Endothelial cell (in vitro differentiated cells): Measurements from ENCODE around the gene NELFA. TPM values are rescaled to one million over a fixed set of nuclear protein-coding genes. Genes with fewer than 3 reads are reported as not detected.

Experiments used
- DNase-seq: peaks from one replicate; pipeline ENCODE4 v3.0.0; 2021; ENCODE audit warnings: low spot score
- H3K27ac Mint-ChIP-seq: one replicate; pipeline ENCODE4 v1.8.0; 2021; ENCODE audit warnings: mixed read lengths, inconsistent platforms; ENCODE audit not compliant: unreplicated experiment
- H3K27me3 Mint-ChIP-seq: one replicate; pipeline ENCODE4 v1.8.0; 2021; ENCODE audit warnings: mild to moderate bottlenecking, moderate library complexity, mixed read lengths, inconsistent platforms; ENCODE audit not compliant: unreplicated experiment
- H3K36me3 Mint-ChIP-seq: one replicate; pipeline ENCODE4 v1.8.0; 2021; ENCODE audit warnings: mild to moderate bottlenecking, low read depth, mixed read lengths, inconsistent platforms; ENCODE audit not compliant: unreplicated experiment
- H3K4me1 Mint-ChIP-seq: one replicate; pipeline ENCODE4 v1.8.0; 2021; ENCODE audit warnings: mild to moderate bottlenecking, mixed read lengths, inconsistent platforms; ENCODE audit not compliant: unreplicated experiment
- H3K4me3 Mint-ChIP-seq: one replicate; pipeline ENCODE4 v1.8.0; 2021; ENCODE audit warnings: mild to moderate bottlenecking, mixed read lengths, inconsistent platforms; ENCODE audit not compliant: unreplicated experiment
- H3K9me3 Mint-ChIP-seq: one replicate; pipeline ENCODE4 v1.8.0; 2021; ENCODE audit warnings: mixed read lengths, inconsistent platforms; ENCODE audit not compliant: unreplicated experiment
- CTCF ChIP-seq: fragments of 200-600 bp; sonication (generic); IDR thresholded peaks from one replicate; pipeline ENCODE4 v1.5.0; 2021; ENCODE audit warnings: antibody characterized with exemption; ENCODE audit not compliant: unreplicated experiment
- total RNA-seq: library from RNA; stranded (reverse); fragmentation: NEBNext Ultra II Directional; extraction: Animal tissue kit (Norgen Biotek cat#: 25700); gene quantifications from one replicate; pipeline ENCODE4 v1.2.1, GENCODE V29; 2021; ENCODE audit not compliant: unreplicated experiment

Gene NELFA
- total RNA-seq, 1 donor from 2014 or later, result 30.2 TPM

- H3K4me3 Mint-ChIP-seq, result no peak overlapping the region
- no peaks in the 10 kb centered on the region for H3K9me3 Mint-ChIP-seq
- H3K27me3 Mint-ChIP-seq, result peaks cover 4% of the 10 kb centered on the region
- peaks cover 38% of the 10 kb centered on the region for H3K36me3 Mint-ChIP-seq
- H3K4me1 Mint-ChIP-seq, result no peaks in the 10 kb centered on the region
- H3K27ac Mint-ChIP-seq, result no peak overlapping the region
- DNase-seq, result no peak
- no peak for TF ChIP-seq CTCF
Measured at GRCh38 chr4:1956631-1957030, 52.1 kb downstream of the NELFA start.

GRCh38 chr4:1953335-1953734 lies 55.4 kb downstream of the NELFA start:
- no peak overlapping the region for H3K27ac Mint-ChIP-seq
- no peaks in the 10 kb centered on the region for H3K4me1 Mint-ChIP-seq
- H3K9me3 Mint-ChIP-seq, result no peaks in the 10 kb centered on the region
- no peak overlapping the region for H3K4me3 Mint-ChIP-seq
- peaks cover 24% of the 10 kb centered on the region for H3K36me3 Mint-ChIP-seq
- peaks cover 4% of the 10 kb centered on the region for H3K27me3 Mint-ChIP-seq
- no peak for DNase-seq
- TF ChIP-seq CTCF, result no peak

GRCh38 chr4:1952719-1953118 lies 56.1 kb downstream of the NELFA start:
- Mint-ChIP-seq H3K36me3 (peaks cover 20% of the 10 kb centered on the region), H3K9me3 (no peaks in the 10 kb centered on the region), H3K4me3 (no peak overlapping the region), H3K27ac (no peak overlapping the region), H3K4me1 (no peaks in the 10 kb centered on the region), H3K27me3 (peaks cover 4% of the 10 kb centered on the region)
- no peak for TF ChIP-seq CTCF
- no peak for DNase-seq

GRCh38 chr4:1952058-1952700 lies 56.6 kb downstream of the NELFA start:
- Mint-ChIP-seq H3K4me3 (no peak overlapping the region), H3K4me1 (no peaks in the 10 kb centered on the region), H3K27me3 (peaks cover 4% of the 10 kb centered on the region), H3K9me3 (no peaks in the 10 kb centered on the region), H3K27ac (no peak overlapping the region), H3K36me3 (peaks cover 18% of the 10 kb centered on the region)
- TF ChIP-seq CTCF, result no peak
- no peak for DNase-seq

- Mint-ChIP-seq H3K36me3 (peaks cover 7% of the 10 kb centered on the region), H3K4me3 (no peak overlapping the region)
Measured at GRCh38 chr4:1950369-1950768, 58.4 kb downstream of the NELFA start.

More at GRCh38 chr4:1950369-1950768, 58.4 kb downstream of the NELFA start:
- Mint-ChIP-seq H3K9me3 (no peaks in the 10 kb centered on the region), H3K27me3 (peaks cover 3% of the 10 kb centered on the region), H3K27ac (no peak overlapping the region), H3K4me1 (no peaks in the 10 kb centered on the region)
- DNase-seq, result no peak
- TF ChIP-seq CTCF, result no peak
